SW480 (cell line): ENCODE results near the gene PCK2.

Experiments
- DNase-seq: peaks from one replicate; pipeline ENCODE4 v3.0.0-alpha.2; 2016; ENCODE audit warnings: low spot score

Gene PCK2

DNA sequence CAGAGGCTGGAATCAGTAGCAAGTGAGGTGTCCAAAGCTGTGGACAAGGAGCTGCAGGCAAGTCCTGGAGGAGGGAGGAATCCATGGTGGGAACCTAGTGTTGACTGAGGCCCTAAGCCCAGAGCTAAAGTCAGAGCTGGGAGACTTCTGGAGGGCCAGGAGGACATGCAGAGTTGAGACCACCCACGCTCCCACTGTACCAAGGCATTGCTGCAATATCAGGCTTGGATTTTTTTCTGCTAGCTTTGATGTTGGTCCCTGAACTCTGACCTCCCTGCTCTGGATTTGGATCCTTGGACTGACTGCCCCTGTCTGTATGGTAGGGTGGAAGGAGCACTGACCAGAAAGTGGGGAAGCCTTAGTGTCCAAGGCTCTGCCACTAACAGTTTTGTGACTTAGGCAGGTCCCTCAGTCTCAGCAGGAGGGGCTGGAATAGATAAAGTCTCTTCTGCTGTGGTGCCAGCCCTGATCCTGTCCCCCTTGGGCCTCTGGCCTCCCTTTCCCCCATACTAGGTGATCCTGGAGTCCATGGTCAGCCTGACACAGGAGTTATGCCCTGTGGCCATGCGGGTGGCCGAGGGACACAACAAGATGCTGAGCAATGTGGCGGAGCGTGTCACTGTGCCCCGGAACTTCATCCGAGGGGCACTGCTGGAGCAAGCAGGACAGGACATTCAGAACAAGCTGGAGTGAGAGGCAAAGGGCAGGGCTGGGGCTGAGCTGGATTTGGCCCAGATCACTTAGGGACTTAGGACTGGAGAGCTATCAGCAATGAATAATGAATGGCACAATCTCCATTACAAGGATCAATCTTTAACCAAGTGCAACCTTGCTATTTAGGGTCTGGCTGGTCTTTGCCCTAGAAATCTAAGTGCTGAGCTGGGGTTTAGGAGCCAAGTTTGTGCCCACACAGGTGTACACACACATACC lies 32.9 kb upstream of the PCK2 start:
- DNase-seq = no peak

DNA sequence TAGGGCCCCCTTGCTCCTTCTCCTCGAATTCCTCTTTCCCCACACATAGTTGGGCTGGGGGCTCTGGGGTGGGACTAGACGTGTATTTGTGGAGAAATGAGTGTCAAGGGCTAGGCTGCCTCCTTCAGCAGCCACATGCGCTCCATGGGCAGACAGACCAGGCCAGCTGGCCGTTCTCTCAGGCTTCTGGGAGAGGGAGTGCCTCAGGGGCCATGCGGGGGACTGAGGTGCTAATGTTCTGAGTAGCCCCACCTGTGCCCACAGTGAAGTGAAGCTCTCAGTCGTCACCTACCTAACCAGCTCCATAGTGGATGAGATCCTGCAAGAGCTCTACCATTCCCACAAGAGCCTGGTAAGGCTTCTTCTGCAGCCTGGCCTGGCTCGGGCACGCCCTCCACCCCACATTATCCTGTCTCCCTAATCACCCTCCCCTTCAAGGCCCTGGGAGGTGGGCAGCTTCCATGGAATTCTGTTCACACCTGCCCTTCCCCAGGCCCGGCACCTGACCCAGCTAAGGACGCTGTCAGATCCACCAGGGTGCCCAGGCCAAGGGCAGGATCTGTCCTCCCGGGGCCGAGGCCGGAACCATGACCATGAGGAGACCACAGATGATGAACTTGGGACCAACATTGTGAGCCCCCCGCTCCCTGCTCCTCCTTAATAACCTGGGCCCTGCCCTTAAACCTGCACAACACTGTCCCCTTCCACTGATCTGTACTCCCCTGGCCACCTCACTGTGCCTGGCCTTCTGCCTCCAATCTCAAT lies 31.7 kb upstream of the PCK2 start:
- no peak for DNase-seq

DNA sequence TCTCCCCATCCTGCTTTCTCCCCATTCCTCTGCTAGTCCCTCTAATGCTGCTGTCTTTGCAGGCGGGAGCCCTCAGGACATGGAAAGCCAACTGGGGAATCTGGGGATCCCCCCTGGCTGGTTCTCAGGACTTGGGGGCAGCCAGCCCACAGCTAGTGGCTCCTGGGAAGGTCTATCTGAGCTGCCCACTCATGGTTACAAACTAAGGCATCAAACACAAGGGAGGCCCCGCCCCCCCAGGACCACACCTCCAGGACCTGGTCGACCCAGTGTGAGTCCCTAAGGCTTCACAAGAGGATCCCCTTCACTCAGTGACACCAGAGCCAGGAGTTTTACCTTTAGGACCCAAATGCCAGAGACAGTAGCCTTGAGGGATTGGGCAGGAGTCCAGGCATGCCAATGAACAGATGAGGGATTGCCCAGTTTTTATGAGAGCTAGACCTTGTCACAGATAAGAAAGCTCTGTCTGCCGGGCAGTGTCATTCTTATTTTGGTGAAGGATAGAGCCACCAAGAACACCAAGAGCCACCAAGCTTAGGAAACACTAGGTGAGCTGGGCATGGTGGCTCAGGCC lies 30.8 kb upstream of the PCK2 start:
- DNase-seq = no peak

DNA sequence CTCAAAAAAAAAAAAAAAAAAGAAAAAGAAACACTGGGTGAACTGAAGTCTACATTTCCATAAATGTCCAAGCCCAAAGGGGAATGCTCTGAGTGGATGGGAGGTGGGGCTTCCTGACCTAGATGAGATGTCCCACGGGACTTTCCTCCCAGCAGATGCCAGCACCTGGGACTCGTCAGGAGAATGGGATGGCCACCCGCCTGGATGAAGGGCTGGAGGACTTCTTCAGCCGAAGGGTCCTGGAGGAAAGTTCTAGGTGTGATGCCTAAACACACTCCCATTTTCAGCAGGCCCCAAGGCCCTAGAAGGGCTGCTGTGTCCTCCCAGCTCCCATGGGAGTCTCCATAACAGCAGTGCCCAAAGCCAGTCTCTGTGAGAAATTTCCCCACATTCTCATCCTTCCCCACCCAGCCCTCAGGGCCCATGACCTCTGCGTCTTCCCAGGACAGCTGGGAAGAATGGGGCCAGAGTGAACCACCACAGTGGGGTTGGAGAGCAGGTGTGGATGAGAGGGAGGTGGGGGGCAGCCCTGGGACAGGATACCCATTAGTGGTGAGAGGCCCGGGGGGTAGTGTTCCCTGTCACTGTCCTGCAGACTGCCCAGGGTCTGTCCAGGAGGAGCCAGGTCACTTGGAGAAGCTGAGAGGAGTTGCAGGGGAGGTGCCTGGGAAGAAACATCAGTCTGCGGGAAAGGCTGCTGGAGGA lies 29.9 kb upstream of the PCK2 start:
- DNase-seq = no peak

DNA sequence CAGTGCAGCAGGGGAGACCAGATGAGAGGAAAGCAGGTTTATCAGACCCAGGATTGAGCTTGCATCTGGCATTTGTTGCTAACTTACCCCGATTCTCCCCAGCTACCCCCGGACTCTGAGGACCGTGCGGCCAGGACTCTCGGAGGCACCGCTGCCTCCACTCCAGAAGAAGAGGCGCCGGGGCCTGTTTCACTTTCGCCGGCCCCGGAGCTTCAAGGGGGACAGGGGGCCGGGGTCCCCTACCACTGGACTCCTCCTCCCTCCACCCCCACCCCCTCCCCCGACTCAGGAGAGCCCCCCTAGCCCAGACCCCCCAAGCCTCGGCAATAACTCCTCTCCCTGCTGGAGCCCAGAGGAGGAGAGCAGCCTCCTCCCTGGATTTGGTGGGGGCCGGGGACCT lies 29.3 kb upstream of the PCK2 start:
- no peak for DNase-seq

DNA sequence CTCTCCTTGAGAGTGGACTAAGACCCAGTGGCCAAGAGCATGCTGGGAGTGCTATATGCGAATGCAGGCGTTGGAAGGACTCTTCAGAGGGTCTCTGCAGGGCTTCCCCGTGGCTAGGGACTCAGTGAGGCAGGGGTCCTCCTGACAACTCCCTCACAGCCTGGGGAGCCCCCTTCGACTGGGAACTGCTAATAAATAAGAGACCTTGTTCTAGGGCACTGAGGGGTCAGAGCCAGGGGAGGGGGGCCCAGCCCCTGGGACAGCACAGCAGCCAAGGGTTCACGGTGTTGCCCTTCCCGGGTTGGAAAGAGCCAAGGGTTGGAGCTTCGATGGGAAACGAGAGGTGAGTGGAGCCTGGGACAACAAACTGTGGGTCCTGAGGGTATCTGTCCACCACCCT lies 28.7 kb upstream of the PCK2 start:
- DNase-seq = no peak

DNA sequence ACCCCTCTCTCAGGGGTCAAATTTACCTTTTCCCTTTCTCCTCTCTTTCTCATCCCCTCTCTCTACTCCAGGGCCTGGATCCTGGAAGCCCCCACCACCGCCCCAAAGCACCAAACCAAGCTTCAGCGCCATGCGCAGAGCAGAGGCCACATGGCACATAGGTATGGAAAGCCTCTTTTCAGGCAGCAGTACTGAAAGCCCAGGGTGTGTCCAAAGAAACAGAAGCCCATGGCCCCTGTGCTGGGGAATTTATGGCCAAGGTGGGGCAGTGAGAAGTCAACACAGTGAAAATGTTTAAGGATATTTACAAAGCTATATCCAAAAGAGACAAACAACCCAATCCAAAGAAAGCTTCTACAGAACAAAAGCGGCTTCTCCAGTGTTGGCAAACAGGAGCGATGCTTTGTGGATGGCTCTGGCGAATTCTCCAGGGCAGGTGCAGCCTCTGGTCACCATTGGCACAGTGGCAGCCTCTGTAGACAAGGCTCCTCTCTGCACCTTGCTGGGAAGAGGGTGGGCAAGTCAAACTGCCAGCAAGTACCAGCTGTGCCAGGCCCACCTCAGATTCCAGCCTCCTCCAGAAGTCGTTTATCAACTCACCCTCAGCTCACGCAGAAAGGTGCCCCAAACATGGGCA lies 27.5 kb upstream of the PCK2 start:
- DNase-seq = no peak

DNA sequence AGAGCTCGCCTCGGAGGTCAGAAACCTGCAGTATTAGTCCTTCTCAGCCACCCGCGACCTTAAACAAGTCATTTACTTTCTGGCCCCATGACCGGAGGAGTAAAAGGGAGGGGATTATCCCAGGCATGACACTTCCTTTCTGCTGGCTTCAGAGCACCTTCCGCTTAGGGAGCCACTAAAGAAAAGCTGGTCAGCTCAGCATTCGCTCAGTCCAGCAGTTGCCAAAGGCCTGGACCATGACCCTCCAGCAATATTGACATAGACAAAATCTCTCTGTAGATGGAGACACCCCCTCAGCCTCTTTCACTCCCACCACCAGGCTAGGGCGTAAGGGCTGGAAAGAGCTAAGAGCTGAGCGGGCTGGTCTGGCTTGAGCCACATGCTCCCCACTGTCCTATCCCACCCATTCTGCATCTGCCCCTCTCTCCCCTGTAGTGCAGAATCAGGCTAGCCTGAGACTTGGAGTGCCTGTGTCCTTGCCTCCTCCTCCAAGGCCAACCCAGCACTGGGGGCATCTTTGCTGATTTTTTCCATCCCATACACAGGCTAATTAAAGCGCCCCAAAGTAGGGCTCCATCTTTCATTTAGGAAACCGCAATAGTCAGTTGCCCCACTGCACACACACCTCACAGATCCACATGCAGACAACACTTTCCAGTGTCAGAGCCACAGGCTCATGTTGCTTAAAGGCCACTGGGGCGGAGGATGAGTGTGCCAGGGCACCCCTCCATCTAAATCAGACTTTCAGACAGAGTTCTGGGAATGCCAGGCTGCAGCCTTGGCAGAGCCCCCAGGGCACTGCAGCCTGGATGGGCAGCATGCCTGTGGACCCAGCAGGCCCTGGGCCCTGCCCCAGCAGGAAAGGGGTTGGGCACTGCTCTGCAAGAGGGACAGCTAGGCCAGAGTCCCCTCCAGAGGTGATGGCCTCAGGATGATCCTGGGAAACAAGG lies 26.7 kb upstream of the PCK2 start:
- DNase-seq = no peak

DNA sequence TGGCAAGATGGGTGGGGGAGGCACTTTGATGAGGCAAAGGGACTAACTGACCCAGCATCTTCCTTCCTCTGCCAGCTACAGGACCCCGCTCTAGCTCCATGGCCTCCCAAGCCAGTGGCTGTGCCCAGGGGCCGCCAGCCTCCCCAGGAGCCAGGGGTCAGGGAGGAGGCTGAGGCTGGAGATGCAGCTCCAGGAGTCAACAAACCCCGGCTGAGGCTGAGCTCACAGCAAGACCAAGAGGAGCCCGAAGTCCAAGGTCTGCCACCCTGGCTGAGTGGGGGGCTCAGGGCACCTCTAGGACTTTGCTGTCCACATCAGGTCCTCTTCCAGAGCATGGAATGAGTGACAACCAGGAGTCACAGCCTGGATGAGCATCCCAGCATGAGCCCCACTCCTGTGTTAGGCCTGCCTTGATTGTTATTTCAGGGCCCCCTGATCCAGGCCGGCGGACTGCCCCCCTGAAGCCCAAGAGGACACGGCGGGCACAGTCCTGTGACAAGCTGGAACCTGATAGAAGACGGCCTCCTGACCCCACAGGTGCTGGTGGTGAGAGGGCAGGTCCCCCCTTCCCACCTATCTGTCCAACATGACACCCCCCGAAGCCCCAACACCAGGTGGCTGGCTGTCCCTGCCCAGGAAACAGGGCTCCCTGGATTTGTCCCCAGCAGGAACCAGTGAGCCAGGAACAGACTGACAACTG lies 25.2 kb upstream of the PCK2 start:
- no peak for DNase-seq

DNA sequence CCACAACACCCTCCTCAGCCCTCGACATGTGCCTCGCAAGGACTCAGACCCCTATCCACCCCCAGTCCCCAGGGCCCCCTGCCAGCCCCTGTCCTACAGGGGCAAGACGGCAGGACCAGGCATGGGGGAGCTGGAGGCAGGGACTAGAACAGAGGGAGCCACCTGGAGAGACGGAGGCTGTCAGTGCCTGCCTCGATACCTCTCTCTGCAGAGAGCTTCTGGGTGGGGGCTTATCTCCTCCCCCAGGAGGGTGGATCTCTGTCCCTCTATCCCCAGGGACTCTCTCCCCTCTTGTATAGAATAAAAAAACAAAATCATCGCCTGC lies 24.7 kb upstream of the PCK2 start:
- DNase-seq = no peak

DNA sequence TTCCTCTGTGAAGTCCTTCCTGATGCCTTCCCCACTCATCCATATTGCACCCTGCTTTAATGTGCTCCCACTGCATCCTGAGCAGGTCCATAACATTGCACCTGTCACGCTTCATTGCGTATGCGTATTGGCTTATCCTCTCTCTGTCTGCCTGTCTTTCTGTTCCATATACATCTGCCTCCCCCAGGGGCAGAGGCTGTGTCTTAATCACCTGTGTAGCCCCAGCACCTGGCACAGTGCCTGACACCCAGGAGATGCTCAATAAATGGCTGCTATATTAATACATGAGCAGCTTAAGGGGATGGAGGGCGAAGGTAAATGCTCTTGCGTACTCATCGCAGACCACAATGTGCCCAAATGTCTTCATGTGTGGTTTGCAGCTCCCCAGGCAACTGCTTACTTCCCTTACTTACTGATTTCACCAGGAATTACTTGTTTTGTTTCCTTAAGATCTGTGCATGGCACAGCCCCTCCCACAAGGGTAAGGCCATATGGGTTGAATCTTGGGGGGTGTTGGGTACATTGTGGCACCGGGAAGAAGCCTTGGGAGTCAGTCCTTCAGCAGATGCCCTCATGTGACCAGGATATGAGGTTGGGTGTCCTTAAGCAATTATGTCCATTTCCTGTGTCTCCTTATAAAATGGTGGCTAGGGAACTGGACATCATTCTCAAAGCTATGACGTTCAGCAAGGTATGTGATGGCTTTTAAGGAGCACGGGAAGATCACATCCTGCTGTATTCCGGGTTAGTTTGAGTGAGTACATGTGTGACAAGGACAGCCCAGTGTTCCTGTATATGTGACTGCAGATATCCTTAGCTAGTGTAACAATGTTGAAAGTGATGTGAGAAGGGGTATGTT lies 23.6 kb upstream of the PCK2 start:
- DNase-seq = no peak

DNA sequence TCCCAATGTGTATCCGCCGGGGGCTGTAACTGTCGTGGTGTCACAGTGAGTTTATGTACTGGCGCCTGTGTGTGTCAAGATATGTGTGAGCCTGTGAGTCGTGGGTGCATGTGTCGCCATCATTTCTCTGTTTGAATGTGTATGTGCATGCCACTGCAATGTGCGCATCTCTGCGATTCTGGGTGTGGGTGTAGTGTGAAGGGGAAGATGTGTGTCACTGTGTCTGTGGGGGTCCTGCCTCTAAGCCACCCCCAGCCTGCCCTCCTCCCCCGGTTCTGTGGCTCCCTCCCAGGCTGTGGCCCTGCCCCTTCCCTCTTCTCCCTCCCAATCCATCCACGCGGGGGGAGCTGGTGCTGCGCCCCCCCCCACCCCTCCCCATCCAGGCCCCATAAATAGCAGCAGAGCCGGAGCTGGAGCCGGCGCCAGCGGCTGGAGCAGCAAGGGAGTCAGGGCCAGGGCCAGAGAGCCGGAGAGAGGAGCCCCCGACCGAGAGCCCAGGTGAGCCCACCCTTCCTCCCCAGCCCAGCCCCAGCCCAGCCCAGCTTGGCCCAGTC lies 22.9 kb upstream of the PCK2 start, which contains the start of gene CPNE6:
Gene CPNE6 (plus strand): TSS at position 419 of the 554 bp plus-strand sequence. CDS start 1,375 bp downstream, outside the sequence.
- DNase-seq = no peak

DNA sequence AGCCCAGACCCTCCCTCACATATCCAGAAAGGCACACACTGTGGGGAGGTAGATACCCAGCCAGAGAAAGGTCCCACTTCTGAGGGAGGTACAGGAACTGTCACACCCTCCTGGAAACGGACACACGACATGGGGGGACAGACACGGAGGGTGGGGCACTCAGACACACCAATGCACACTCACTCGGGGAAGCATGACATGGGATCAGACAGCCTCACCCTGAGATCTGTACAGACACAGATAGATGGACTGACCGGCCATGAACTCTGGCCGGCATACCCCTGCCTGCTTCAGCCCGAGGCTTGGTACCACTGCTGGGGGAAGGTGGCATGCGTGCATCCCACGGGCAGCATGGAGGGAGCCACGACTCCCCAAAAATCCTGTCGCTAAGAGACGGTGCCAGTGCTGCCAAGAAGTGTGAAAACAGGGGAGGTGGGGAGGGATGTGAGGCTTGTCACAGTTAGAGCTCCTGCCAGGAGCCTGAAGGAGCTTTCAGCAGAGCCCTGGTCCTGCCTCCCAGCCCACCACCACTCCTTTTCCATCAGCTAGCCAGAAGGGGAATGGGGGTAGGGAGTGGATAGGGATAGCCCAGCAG lies 22.2 kb upstream of the PCK2 start:
- DNase-seq = no peak

DNA sequence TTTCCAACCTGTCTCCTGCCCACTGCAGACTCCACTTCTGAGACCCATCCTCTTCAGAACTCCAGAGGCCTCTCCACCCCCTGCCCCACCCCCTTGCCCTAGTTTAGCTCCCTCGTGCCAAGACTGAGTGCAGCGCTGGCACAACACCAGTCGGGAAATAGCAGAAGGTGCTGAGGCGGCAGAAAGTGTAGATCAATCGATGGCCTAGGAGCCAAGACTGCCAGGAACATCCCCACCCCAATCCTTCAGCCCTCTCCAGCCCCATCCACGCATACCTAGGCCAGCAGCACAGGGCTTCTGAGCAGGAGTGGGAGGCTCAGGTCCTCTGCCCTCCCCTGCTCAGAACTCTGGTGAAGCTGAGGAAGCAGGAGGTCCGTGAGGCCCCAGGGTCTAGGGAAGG lies 21.7 kb upstream of the PCK2 start:
- no peak for DNase-seq

DNA sequence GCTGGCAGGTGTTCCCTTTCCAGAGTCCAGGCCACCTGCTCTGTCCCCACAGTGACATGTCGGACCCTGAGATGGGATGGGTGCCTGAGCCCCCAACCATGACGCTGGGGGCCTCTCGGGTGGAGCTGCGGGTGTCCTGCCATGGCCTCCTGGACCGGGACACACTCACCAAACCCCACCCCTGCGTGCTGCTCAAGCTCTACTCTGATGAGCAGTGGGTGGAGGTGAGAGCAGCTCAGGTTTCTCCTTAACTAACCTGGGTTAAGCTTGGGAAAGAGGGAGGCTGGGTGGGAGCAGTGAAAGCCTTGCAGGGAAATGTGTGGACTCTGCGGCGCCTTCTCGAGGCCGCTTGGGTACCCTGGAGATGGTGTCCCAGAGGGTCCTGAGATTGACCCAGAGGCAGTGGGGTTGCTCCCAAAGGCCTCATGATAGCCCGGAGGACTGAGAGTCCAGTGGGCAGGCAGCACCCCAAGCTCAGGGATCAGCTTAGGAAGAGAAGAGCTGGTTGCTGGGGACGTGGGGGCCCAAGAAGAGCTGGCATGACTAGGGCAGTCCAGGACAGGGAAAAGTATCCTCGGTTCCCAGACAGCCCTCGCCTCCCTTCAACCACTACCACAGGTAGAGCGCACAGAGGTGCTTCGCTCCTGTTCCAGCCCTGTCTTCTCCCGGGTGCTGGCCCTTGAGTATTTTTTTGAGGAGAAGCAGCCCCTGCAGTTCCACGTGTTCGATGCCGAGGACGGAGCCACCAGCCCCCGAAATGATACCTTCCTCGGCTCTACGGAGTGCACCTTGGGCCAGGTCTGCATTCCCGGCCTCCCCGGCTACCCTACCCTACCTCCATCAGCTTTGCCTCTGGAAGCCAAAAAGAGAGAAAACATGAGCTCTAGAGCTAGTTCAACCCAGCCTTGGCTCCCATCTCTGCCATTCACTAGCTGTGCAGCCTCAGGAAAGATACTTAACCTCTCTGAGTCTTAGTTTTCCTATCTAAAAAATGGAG lies 20.9 kb upstream of the PCK2 start:
- no peak for DNase-seq

DNA sequence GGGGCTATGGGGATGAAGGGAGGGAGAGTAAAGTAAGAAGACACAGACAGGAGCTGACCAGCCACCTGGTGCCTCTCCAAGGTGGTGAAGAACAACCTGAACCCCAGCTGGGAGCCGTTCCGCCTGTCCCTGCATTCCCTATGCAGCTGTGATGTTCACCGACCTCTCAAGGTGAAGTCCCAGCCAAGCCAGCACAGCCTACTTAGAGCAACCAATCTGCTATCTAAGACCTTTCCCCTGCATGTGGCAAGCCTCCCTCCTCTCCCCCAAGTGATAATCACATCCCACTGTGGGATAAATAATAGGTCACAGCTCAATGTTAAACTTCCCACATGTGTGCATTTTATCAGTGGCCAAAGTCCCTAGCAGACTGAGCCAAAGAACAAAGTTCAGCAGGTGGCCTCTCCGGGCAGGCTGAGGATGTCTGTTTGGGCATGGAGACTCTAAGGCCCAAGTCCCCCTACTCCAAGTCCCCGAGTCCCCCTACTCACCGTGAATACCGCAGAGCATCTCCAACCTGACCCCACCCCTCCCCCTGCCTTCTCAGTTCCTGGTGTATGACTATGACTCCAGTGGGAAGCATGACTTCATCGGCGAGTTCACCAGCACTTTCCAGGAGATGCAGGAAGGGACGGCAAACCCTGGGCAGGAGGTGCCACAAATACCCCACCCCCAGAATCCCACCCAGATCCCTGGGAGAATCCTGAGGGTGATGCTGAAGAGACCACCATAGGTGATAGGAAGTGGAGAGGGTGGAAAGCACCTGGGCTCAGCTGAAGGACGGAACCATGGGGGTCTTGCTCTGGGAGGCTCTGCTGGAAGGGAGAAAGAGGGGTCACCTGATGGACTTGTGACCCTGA lies 19.3 kb upstream of the PCK2 start:
- no peak for DNase-seq
